GM19238 (cell line): Measurements from ENCODE around the gene MFSD6.
"Not testable (repeated sequence)": the region's sequence is repeated elsewhere in the genome, so short reads cannot be mapped to it uniquely, and the experiment has no call there.

Experiments
- DNase-seq: peaks from one replicate; pipeline ENCODE4 v3.0.0; 2011; ENCODE audit warnings: low spot score; ENCODE audit not compliant: insufficient read length

Gene MFSD6

DNA sequence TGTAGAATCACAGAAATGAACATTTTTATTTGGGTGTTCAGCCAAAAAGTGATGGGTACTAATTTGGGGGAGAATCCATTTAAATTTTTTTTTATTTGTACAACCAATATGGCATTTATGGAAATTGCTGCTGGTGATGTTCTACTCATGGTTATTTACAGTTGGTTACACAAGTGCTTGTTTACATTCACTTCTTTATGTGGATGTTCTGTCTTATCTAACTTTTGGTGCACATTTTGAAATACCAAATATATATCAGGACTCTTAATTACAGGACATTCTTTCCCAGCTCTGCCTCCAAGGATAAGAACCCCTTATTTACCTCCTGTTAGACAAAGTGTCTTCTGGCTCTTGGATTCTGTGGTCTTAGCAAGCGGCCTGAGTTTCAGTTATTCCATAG, 91.1 kb downstream of the MFSD6 start:
- no peak for DNase-seq

DNA sequence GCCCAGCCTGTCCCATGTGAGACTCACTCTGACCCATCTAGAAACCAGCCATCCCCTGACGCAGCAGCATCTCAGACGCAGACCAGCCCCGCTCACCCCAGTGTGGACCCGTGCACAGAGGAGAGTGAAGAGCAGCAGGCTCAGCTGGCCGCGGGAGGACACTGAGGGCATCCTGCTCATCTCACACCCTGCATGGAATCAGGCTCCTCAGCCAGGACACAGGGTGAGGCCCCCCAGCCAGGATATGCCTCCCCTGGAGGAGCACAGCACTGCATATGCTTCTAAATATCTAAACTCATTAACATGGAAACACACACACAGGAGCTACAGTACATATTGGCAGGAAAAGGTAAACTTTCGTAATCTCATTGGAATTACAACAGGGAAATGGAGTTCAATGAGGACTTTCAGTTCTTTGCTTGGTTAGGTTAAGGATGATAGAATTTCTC, 91.9 kb downstream of the MFSD6 start:
- DNase-seq = no peak

- DNase-seq = no peak
These were observed 93.1 kb downstream of the MFSD6 start for GRCh38 chr2:190501231-190501630.

DNA sequence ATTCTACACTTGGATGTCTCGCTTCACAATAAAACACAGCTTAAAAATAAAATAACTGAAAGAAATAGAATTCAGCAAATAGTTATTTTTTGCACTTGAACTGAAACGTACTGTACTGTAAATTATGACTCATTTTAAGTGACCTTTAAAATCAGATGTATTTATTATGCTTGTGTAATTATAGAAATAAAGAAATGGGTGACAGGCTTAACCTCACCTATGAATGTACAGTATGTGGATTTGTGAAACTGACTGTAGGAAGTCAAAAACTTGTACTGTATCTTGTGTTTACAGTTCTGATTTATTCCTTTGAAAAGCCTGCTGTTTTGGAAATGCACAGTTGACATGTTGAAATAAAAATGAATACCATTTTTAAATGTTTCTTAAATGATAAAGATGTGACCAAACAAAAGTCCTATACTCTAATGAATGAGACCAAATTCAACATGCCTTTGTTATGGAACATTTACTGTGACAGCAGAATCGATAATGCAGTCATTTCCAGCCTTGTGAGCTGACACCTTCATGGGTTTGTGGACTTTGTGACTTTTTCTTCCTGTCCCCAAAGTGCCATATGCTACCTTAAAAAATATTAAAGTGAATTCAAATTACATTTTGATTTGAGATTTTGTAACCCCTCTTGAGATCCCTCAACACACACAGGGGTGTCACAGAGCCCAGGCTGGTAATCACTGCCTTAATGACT, 93.7 kb downstream of the MFSD6 start:
- DNase-seq = no peak

GRCh38 chr2:190503088-190503487, 94.9 kb downstream of the MFSD6 start:
- no peak for DNase-seq

DNA sequence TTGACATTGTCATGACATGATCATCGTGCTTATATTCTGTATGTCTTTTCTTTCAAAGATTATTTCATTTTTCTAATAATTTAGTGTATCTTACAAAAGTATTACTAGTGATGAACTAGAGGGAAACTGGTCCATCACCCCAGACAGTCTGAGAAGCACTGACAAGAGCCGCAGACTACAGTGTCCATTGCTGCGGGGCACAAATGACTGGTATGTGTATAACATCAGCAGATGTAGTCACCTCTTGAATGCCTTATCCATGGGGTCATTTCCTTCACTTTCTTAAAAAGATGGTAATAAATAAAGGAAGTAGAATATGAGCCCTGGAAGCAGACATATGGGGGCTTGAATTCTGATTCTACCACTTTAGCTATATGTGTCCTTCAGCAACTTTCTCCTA, 96.8 kb downstream of the MFSD6 start:
- no peak for DNase-seq

- no peak for DNase-seq
These were observed 97.5 kb downstream of the MFSD6 start for GRCh38 chr2:190505696-190506095.

DNA sequence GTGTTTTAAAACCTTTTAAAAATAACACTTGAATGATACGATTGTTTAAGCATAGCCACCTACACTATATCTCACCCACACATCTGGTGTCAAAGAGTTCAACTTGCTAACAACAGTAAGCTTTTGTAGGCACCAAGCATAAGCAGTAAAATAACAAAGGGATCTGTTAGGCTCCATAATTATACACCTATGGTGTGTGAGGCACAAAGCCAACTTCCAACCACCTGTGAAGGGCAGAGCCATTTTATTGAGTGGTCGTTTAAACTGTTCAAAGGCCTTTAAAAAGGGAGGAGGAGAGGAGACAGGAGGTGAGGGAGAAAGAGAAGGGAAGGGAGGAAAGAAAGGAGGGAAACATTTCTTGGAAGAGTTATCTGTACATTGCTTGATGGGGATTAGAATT, 98.5 kb downstream of the MFSD6 start:
- DNase-seq = no peak

DNA sequence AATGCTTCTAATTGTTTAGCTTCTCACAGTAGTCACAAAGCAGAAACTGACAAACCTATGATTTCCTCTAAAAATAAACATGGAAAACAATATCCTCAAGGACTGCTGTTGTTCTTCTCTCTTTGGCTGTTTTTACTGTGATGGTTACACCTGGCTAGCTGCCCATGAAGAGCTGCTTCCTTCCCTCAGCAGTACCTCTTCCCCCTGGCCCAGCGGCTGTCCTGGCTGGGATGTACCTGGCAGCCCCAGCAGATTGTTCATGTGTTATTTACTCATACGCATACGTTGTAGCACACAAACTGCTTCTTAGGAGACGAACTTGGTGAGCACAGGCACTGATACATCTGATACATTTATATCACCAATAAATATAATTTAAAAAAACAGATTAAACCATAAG, 99.0 kb downstream of the MFSD6 start:
- DNase-seq = no peak

DNA sequence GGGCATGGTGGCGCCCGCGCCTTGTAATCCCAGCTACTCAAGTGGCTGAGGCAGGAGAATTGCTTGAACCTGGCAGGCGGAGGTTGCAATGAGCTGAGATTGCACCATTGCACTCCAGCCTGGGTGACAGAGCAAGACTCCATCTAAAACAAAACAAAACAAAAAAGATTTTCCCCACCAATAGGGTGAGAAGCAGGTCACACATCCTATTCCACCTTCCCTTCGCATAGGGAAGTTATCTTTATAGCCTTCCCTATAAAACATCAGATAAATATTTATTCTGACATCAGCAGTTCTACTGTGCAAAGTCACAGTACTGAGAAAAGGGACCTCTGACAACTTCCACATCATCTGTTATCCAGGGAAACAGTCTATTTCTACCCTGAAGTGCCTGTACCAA, 101.7 kb downstream of the MFSD6 start:
- DNase-seq = not testable (repeated sequence)

GRCh38 chr2:190511104-190511503, 102.9 kb downstream of the MFSD6 start:
- no peak for DNase-seq

DNA sequence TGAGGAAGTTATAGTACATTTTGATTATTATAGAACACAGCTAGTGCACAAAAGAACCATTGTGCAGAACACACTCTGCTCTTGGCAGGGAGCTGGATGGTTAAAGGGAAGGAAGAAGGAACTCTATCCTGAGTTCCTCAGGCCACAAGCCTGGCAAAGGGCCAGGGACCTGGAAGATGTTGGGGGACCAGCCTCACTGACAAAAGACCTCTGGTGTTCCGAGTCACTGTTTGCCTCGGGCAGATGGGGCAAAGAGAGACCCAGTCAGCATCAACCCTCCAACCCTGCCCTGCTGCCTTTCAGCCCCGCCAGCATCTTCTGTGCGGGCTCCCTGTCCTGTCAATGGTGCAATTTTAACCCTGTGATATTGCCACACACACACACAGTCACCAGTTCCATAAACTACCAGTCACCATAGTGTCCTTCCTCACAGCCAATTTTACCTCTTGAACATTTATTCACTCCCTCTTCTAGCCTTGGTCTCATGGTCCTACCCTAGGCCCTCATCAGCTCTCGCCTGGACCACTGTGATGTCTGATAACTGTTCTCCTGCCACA, 104.5 kb downstream of the MFSD6 start:
- no peak for DNase-seq

DNA sequence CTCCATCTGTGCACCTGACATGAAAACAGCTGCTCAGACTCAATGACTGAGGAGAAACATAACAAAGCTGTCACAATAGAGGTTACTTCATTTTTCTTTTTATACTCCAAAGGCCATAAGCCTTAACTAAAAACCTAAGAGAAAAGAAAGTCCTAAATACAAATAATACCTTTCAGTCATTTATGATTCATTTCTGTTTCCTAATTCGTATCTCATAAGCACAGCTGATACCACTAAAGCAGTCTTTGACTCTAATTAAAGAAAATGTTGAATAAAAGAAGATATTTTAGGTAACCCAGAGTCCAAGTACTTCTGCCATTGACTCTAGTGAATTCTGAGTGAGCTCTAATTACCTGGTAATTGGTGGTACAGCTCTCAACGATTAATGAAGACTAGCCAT, 105.7 kb downstream of the MFSD6 start:
- DNase-seq = no peak

GRCh38 chr2:190514676-190515075, 106.5 kb downstream of the MFSD6 start:
- no peak for DNase-seq

GRCh38 chr2:190515687-190516086, 107.5 kb downstream of the MFSD6 start:
- DNase-seq = no peak

- DNase-seq = no peak
These were observed 109.3 kb downstream of the MFSD6 start for GRCh38 chr2:190517468-190517867.

DNA sequence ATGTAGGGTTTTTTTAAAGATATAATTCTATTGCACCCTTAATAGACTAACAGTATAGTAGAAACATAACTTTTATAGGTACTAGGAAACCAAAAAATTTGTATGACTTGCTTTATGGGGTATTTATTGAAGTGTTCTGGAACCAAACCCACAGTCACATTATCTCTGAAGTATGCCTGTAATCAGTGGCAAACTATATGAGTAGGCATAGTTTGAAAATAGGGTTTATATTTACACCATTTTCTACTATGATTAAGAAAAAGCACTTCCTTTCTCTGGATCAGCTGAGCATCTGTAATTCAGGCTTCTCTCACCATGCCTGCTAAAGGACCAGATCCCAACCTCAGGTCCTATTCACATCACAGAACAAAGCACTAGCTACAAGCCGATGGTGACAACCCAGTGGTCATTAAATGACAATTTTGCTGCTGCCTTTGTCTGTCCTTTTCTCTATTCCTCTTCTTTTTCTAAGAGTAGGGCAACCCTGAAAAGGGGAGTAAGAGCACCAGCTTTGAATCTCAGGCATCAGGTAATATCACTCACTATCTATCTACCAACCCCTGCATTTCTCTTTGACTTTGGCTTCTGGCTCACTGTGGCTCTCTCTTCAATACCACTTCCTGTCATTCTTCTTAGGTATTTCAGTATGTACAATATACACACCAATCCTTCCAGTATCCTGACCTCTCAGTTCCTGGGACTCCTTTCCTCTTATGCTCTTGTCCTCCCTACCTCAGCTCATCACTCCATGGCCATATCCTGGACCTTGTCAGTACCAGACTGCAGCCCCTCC, 112.0 kb downstream of the MFSD6 start:
- no peak for DNase-seq

GRCh38 chr2:190524928-190525327, 116.8 kb downstream of the MFSD6 start:
- DNase-seq = no peak

DNA sequence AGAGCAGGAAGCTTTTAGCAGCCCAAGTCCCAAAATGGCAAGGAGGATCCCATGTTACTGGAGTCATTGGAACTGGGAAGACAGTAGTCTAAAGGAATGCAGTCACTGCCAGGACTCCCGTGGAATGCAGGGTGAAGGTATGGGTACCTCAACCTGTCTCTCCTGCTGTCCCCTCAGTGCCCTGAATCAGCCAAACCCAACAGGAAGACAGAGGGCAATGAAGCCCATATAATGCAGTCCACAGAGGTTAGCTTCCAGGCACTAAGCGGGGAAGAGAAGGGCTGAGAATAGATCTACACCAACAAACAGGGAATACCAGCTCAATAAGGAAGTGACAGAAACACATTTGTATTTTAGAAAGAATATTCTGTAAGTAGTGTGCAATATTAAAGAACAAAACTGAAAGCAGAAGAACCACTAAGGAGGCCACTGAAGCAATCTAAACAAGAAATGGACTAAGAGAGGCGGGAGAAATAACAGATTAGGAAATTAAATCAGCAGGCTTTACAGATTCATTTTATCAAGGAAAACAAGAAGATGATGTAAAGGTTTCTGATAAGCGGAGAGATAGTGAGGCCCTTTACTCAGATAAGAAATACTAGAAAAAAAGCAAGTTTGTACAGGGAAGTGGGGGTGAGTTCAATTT, 118.1 kb downstream of the MFSD6 start:
- DNase-seq = no peak

DNA sequence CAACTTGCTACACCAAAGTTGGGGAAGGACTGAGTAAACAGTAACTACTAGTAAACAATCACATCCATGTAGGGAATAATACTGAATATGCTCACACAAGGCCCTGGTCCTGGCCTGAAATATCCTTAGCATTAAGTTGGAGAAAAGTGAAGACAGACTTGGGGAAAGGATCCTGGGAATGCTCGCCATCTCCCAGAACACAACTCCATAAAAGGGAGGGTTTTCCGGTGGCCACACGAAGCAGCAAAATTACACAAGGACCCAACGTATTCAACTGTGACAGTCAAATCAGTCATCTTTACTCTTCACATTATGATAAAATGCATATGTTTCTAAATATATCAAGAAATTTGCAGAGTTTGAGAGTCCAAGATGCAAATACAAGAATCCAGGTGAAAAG, 119.1 kb downstream of the MFSD6 start:
- no peak for DNase-seq

GRCh38 chr2:190527918-190528317, 119.8 kb downstream of the MFSD6 start:
- no peak for DNase-seq

DNA sequence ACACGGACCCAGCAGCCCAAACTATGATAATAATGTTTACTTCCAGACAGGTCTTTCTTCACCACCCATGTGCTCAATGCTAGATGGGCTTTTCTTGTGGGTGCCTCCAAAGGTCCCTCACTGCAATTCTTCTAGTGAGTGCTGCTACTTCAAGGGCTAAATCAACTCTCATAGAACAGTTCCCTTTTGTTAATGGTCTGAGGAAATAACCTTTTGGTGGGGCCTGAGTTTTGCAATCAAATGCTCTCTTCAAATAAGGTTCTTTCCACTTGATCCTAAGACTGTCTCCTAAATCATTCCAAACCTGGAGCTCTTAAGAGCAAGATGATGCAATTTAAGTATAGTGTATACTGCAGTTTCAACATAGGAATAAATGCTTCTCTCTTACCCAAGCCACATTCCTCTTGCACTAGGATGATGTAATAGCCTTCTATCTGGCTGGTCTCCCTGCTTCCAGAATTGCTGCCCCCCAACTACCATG, 120.4 kb downstream of the MFSD6 start:
- no peak for DNase-seq
